ENCODE results near the gene SETD4.
"Not testable (repeated sequence)": the region's sequence is repeated elsewhere in the genome, so short reads cannot be mapped to it uniquely, and the experiment has no call there.

Gene SETD4, protein sequence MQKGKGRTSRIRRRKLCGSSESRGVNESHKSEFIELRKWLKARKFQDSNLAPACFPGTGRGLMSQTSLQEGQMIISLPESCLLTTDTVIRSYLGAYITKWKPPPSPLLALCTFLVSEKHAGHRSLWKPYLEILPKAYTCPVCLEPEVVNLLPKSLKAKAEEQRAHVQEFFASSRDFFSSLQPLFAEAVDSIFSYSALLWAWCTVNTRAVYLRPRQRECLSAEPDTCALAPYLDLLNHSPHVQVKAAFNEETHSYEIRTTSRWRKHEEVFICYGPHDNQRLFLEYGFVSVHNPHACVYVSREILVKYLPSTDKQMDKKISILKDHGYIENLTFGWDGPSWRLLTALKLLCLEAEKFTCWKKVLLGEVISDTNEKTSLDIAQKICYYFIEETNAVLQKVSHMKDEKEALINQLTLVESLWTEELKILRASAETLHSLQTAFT

DNA sequence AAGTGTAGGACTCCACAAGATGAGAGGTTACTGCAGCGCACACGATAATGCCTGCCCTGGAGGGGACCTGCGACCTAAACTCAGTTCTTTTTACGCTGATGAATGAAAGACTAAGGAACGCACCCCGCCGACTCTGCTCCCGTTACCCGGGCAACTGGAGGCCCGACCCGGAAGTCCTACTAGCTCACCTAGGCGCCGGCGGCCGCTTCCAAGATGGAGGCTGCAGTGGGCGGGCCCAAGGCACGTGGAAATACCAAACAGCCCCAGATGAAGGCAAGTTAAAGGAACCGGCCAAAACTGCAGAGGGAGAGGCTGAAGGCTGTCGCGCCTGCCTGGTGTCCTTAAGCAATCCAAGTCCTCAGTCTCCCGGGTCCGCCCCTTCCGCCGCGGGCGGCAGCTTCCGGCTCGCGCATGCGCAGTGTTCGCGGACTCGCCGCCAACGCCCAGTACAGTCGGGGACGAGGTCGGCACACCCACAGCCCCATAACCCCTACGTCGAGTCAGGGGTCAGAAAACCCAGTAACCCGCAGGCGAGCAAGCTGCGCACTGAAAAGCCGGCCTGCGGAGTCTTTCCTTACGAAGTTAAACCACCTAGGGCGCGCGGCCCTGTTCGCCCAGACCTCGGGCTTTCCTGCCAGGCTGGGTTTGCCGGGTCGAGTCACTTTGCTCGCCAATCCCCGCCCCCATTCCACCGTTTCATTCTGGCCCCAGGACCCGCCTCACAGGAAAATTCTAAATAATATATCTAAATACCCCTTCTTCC lies at the start of gene SETD4:
TSS of gene SETD4 (minus strand) at position 368 of the 763 bp plus-strand sequence. CDS start 1,638 bp downstream, outside the sequence.
- peak; percentile 93 for DNase-seq (ENCODE audit: low spot score)

DNA sequence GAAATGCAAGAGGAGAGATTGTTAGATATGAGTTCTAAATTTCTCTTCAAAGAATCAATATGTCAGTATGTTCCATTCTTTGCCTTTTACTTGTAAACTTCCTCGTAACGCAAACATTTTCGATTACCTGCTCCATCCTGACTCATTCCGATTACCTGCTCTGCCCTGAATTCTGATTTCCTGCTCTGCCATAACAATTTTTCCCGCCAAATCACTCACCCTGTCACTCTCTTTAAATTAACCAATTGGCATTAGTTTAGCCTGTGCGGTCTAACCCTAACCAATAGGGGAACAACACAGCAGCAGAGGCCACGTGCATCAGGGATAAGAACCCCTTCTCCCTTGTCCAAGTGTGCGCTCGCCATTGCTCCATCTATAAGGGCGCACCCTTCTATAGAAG lies 49.5 kb upstream of the SETD4 start:
- DNase-seq (ENCODE audit: low spot score) = no peak

DNA sequence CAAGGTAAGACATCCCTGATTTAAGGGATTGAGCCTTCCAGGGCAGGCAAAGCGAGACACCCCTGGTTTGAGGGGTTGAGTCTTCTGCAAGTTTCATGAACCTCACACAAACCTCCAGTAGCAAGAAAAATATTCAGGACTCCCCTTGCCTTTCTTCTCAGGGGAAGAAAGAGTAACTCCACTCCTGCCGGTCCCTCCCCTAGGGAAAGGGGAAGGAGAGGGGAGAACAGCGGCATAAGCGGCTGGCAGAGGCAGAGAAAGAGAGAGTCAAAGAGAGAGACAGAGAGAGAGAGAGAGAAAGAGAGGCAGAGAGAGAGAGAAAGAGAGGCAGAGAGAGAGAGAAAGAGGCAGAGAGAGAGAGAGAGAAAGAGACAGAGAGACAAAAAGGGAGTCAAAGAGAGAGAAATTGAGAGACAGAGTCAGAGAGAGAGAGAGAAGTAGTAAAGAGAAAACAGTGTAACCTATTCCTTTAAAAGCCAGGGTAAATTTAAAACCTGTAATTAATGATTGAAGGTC lies 45.1 kb upstream of the SETD4 start:
- no peak for DNase-seq (ENCODE audit: low spot score)

DNA sequence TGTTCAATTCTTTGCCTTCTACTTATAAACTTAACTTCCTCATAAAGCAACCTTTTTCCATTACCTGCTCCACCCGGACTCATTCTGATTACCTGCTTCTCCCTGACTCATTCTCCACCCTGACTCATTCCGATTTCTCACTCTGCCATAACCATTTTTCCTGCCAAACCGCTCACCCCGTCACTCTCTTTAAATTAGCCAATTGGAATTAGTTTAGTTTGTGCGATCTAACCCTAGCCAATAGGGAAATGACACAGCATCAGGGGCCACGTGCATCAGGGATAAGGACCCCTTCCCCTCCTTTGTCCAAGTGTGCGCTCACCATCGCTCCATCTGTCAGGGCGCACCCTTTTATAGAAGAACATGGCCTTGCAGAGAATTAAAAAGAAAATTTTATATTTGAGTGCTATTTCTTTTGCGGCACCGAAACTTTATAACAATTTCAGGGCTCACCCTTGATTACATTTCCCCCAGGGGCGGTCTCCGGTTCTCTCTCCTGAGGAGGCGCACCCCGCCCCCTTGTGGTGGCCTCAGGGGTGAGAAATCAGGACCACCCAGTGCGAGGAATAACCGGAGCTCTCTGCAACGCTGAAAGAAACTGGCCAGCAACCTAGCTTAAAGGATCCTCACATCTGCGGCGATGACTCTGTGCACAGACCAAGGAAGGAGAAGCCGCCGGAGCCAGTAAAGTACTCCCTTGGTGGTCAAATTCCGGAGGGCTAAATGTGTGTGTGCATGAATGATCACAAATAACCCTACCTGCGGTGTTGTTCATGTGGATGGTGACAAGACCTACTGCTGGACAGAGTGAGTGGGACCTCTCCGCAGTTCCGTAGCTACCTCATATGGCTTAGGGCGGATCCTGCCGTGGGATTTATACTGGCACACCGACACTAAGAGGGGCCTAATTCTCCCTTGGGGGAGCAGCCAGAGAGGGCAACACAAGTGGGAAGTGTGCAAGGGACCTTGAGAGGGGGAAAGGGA lies 44.3 kb upstream of the SETD4 start:
- DNase-seq (ENCODE audit: low spot score) = peak; percentile 74

DNA sequence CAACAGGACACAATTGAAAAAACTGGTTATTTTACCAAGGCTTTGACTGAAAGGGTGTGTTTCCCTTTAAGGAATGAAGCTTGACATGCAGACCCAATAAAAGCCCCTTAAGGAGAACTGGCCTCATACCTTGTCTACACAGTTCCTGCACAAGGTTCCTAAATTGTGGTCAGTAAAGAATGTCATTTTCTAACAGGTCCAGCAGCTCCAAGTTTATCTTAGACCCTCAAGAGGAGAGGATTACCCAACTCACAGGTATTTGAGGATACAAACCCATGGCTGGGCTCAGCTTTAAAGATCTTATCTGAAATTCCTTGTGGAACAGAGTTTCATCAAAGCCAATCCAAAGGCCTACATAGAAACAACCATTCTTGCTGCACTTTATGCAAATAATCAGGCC lies 43.1 kb upstream of the SETD4 start:
- DNase-seq (ENCODE audit: low spot score) = no peak

DNA sequence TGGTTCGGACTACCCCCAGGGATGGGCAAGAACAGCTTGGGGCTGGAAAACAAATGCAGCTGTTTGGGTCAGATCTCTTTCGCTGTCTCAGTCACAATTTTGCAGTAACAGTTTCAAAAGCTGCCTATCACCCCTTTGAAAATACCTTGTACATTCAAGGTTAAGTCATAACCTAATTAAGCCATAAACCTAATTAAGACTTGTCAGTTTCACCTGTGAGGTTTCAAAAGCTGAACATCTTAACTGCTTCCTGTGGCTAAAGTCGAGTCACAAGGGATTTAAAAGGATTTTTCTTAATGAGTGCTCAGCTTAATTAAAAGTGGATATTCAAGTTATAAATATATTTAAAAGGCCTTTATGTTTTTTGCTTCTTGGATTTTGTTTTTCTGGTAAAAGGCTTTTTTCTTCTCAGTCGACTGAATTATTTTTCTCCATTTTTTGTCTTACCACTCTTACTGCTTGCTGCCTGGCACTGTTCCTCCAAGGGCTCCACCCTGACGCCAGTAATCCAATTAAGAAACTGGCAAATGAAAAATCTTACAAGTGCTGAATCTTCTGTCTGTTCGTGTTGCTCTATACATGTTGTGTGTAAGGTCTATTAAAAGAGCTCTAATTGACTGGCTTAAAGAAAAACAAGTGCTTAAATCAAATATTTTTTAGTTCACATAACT lies 40.8 kb upstream of the SETD4 start:
- DNase-seq (ENCODE audit: low spot score) = no peak

DNA sequence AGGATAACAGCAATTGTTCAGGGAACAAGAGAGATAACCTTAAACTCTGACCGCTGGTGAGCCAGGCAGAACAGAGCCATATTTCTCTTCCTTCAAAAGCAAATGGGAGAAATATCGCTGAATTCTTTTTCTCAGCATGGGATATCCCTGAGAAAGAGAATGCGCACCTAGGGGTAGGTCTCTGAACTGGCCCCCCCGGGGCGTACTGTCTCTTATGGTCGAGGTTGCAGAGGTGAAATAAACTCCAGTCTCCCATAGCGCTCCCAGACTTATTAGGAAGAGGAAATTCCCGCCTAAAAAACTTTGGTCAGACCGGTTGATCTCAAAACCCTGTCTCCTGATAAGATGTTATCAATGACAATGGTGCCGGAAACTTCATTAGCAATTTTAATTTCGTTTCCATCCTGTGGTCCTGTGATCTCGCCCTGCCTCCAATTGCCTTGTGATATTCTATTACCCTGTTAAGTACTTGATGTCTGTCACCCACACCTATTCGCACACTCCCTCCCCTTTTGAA lies 39.4 kb upstream of the SETD4 start:
- not testable (repeated sequence) for DNase-seq (ENCODE audit: low spot score)

DNA sequence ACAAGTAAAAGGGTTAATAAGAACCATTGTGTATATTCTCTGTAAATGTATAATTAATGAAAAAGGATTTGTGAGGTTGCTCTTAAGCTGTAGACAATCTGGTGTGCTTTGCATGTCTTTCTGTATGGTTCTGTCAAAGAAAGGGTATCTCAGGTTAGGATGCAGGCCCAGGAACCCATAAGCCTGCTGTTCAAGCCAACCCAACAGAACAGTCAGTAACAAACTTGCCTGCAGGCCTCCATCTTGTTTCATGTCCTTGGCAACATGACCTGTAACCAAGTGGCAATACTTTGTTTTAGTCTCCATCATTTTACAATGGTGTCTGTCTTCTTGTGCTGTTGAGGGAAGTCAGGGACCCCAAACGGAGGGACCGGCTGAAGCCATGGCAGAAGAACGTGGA lies 38.7 kb upstream of the SETD4 start:
- no peak for DNase-seq (ENCODE audit: low spot score)

DNA sequence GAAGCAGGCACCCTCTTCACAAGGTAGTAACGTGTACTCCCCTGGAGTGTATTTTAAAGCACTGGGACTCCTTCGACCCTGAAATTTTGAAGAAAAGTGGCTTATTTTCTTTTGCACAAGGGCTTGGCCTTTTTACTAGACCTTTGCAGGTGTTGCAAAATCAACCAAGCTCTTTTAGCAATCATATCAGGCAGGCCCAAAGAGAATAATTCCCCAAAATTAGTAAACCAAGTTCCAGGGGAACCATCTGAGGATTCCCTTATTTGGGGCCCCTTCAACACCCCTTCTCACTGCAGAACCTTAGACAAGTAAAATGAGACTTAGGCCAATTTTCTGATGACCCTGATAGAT lies 37.8 kb upstream of the SETD4 start:
- DNase-seq (ENCODE audit: low spot score) = no peak

DNA sequence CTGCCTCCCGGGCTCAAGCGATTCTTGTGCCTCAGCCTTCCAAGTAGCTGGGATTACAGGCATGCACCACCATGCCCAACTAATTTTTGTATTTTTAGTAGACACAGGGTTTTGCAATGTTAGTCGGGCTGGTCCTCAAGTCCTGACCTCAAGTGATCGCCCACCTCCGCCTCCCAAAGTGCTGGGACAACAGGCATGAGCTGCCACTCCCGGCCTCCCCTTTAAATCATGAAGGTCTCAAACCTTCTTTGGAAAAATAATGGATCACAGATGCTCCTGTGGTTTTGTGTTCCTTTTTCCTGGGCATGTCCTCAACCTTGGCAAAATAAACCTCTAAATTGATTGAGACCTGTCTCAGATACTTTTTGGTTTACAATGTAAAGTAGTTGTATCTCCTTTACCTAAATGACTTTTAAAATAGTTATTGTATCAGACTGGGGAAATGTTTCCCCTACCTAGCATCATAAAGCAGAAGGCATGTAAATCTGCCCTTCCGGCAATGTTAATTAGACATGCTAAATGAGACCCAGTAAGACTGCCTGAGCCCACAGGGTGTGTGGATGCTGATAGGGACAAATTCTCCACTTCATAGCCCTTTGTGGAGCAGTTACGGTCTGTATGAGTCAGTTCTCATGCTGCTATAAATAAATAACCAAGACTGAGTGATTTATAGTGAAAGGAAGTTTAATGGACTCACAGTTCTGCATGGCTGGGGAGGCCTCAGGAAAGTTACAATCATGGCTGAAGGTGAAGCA lies 37.3 kb upstream of the SETD4 start:
- DNase-seq (ENCODE audit: low spot score) = no peak

DNA sequence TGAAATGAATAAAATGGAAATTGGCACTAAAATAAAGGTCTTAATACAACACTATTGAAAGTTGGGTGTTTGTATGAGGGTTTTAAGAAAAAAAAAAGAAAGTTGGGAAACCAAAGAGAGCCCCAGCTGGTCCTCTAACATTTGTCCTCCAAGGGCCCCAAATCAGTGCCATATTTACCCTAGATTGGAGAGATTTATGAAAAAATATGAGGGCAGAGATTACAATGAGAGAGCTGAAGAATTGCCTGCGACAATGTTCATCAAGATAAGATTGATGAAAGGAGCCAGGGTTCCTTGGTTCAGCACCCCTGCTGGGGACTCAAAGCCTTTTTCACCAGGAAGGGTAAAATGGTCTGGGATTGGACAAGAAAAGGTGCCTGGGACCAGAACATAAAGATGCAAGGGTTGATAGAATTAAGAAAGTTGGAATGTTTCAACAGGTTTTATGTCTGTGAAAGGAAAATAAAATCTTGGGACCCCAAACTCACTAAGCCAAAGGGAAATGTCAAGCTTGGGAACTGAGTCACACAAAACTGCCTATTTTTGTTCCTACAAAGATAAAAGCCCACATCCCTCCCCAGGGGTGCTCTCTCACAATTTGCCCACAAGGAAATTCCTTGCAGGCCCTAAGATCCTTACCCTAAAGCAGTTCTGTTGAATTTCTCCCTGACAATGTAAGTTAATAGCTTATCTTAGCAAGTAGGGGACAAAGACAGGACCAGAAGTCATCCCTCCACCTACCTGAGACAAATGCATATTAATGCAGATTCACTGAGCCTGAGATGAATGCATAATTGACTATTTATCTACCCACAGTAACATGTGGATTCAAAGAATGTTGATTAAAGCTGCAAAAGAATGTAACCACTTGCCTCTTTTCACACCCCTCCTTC lies 36.3 kb upstream of the SETD4 start:
- no peak for DNase-seq (ENCODE audit: low spot score)

DNA sequence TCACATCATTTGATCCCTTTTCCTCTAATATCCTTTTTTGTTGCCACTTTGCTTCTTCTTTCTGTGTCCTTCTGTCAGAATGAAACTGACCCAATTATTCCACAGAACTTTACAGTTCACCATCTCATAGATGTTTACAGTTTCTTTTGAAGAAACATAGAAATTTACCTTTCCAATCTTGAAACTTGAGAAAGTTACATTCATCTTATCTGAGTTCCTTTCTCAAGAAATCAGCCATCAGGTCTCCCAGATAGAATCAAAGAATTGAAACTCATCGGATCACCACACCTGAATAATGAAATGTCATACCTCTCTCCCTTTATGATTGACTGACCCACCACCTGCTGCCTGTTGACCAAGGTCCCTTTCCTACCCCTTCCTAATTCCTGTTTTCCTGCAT lies 33.2 kb upstream of the SETD4 start:
- DNase-seq (ENCODE audit: low spot score) = no peak

DNA sequence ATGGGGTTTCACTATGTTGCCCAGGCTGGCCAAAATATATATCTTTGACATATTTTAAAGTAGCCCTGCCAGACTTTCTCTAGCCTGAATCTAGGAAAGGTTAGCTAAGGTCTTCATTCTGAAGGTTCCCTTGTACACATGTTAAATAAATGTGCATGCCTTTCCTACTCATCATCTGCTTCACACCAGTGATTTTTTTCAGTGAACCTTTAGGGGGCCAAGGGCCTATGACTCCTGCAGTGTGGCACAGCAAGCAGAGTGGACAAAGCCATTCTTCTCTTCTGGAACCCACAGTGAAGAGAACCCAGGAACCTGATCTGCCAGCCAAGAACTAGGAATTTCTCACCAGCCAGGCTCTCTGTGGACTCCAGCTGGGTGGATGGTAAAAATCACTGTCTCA lies 32.4 kb upstream of the SETD4 start:
- DNase-seq (ENCODE audit: low spot score) = no peak

DNA sequence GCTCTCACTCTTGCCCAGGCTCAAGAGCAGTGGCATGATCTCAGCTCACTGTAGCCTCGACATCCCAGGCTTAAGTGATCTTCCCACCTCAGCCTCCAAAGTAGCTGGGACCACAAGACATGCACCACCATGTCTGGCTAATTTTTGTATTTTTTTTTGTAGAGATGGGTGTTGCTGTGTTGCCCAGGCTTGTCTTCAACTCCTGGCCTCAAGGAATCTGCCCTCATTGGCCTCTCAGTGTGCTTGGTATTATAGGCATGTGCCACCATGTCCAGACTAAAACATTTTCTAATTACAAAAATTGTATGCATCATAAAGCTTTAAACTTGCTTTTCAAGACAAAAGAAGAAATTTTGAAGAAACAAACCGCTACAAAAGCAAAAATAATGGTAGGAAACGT lies 29.6 kb upstream of the SETD4 start:
- DNase-seq (ENCODE audit: low spot score) = no peak

DNA sequence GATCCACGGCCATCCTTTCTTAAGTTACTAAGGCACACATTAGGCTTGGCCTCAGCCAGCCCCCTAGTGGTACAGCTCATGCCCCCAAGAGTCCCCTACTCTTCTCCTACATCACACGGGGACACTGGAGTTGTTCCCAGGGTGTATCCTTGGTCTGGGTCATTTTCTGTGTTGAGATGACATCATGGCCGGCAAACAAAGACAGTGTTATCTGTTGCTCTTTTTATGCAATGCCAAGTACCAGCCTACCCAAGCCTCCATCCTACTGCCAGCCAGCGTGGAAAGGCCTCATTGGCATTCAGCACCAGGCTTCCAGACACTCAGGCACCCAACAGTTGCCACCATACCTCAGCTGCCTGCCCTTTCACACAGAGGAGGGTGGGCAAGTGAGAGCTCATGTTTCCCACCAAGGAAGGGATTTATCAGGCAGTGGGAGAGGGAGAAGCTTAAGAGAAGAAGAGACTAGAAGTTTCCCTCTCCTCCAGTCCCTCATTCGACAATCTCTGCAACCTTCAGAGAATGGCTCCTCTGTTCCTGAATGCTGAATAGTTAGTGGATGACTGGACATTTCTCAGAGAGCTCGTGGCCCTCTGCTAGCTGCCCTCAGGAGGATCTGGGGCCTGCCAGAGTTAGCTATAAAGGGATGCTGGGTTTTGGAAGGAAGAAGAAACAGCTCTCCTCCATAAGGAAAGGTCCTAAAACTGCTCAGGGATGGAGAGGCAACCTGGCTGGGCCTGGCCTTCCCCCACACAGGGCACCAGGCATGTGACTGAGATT lies 27.2 kb upstream of the SETD4 start:
- peak; percentile 97 for DNase-seq (ENCODE audit: low spot score)

DNA sequence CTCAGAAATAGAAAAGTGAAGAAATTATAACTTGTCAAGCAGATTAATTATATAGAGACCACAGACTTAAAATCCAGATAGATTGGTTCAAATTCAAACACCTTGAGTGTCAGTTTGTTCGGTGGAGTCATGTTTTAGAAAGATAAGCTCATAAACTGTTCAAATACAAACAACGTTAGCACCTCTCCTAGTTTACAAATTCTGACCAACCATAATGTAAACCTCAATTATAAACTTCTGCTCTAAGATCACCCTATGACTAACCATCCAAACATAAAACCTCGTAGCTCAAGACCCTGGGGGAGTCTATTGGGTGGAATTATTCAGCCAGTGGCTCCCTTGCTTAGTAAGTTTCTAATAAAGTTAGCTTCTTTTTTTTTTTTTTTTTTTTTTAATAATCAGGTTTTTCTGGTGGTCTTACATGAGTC lies 21.9 kb upstream of the SETD4 start:
- no peak for DNase-seq (ENCODE audit: low spot score)

DNA sequence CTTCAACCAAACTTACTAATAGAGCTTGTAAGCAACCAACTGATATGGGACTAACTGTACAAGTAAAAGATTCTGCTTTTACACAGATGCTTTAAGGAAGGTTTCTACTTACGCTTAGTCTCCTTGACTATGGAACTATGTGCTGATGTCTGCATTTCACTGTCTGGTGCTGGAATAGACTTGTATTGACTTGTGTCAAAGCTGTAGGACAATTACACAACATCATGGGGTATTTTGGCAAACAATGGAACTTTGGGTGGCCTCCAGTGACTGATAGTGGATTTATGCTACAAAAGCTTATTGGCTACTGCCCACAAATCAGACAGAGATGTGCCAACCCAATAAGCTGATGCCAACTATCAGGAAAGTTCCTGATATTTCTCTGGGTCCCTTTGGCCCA lies 20.1 kb upstream of the SETD4 start:
- DNase-seq (ENCODE audit: low spot score) = peak; percentile 45

DNA sequence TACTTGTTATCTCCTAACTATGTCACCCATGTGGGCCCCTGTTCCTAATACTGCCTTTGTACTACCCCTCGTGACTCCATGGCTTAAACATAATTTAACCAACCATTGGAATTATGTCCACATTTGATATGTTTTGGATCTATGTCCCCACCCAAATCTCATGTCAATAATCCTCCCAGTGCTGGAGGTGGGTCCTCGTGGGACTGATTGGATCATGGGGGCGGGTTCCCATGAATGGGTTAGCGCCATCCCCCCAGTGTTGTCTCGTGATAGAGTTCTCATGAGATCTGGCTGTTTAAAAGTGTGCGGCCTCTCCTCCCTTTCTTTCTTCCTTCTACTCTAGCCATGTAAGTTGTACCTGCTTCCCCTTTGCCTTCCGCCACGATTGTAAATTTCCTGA lies 19.3 kb upstream of the SETD4 start:
- no peak for DNase-seq (ENCODE audit: low spot score)
